ENCODE results near the gene SIGLEC12. TPM values are rescaled to one million over a fixed set of nuclear protein-coding genes. Genes with fewer than 3 reads are reported as not detected.

Gene SIGLEC12
- total and polyA plus RNA-seq, 7 donors = 0.05 to 0.20 (median 0.13) TPM; not detected in 2

- Histone ChIP-seq H3K27me3 (ENCODE audit: insufficient read depth in 3 of 3, low read length in 2 of 3) (peaks cover 0 to 7% (median 3%) of the 10 kb centered on the region in 3 donors), H3K9me3 (no peaks in the 10 kb centered on the region), H3K36me3 (ENCODE audit: insufficient read depth in 1 of 2, low read depth in 1 of 2) (no peaks in the 10 kb centered on the region), H3K4me3 (no peak overlapping the region), H3K27ac (no peak overlapping the region), H3K4me1 (no peaks in the 10 kb centered on the region)
- no peak for DNase-seq
- no peak for ATAC-seq
- intact Hi-C loops (cut with DNase I) = loop anchor here in 1 of 2 donors (10.0 kb wide), 1 partner anchor 175 kb away; no protein-coding TSS in a partner anchor
- no peak for TF ChIP-seq CTCF (IDR thresholded peaks at IDR 0.05)
- 79 to 81% (median 80%) methylated on average over 12 of the region's 12 CpGs for WGBS, 3 donors
Measured at GRCh38 chr19:51479531-51480331, 21.9 kb downstream of the SIGLEC12 start.

- no peaks in the 10 kb centered on the region for H3K4me1 ChIP-seq
- H3K36me3 ChIP-seq (ENCODE audit: insufficient read depth in 1 of 2, low read depth in 1 of 2) = no peaks in the 10 kb centered on the region
- TF ChIP-seq CTCF (IDR thresholded peaks at IDR 0.05) = no peak
- intact Hi-C loops (cut with DNase I) = loop anchor here in 1 of 2 donors (10.0 kb wide), 1 partner anchor 176 kb away; no protein-coding TSS in a partner anchor
- no peaks in the 10 kb centered on the region for H3K9me3 ChIP-seq
- H3K4me3 ChIP-seq = no peak within 1 kb of the TSS
- WGBS, 3 donors = 58 to 60% (median 60%) methylated on average over 16 to 17 of the region's 17 CpGs
- DNase-seq (no peak), ATAC-seq (no peak)
- peaks cover 0 to 6% (median 0%) of the 10 kb centered on the region in 3 donors for H3K27me3 ChIP-seq (ENCODE audit: insufficient read depth in 3 of 3, low read length in 2 of 3)
- H3K27ac ChIP-seq = no peak within 1 kb of the TSS
Measured at GRCh38 chr19:51478381-51479234, 23.0 kb downstream of the SIGLEC12 start, which contains the start of gene CEACAM18. Gene CEACAM18 (plus strand): TSS chr19:51478539.

- no peak for TF ChIP-seq CTCF (IDR thresholded peaks at IDR 0.05)
- H3K4me1 ChIP-seq = no peaks in the 10 kb centered on the region
- no peak for DNase-seq
- peaks cover 0 to 3% (median 0%) of the 10 kb centered on the region in 3 donors for H3K27me3 ChIP-seq (ENCODE audit: insufficient read depth in 3 of 3, low read length in 2 of 3)
- ATAC-seq = no peak
- H3K4me3 ChIP-seq = no peak overlapping the region
- H3K9me3 ChIP-seq = no peaks in the 10 kb centered on the region
- no peaks in the 10 kb centered on the region for H3K36me3 ChIP-seq (ENCODE audit: insufficient read depth in 1 of 2, low read depth in 1 of 2)
- 54 to 65% (median 57%) methylated on average over 5 of the region's 5 CpGs for WGBS, 3 donors
- H3K27ac ChIP-seq = no peak overlapping the region
- intact Hi-C loops (cut with DNase I) = loop anchor here in 1 of 2 donors (10.0 kb wide), 1 partner anchor 177 kb away; no protein-coding TSS in a partner anchor
Measured at GRCh38 chr19:51477344-51477743, 24.3 kb downstream of the SIGLEC12 start.

GRCh38 chr19:51476164-51476563 is 25.4 kb downstream of the SIGLEC12 start:
- H3K36me3 ChIP-seq (ENCODE audit: insufficient read depth in 1 of 2, low read depth in 1 of 2) = no peaks in the 10 kb centered on the region
- intact Hi-C loops (cut with DNase I) = loop anchor here in 1 of 2 donors (10.0 kb wide), 1 partner anchor 179 kb away; no protein-coding TSS in a partner anchor
- DNase-seq (no peak), ATAC-seq (no peak)
- no peak for TF ChIP-seq CTCF (IDR thresholded peaks at IDR 0.05)
- H3K4me1 ChIP-seq = no peaks in the 10 kb centered on the region
- no peak overlapping the region for H3K4me3 ChIP-seq
- no peaks in the 10 kb centered on the region for H3K9me3 ChIP-seq
- H3K27ac ChIP-seq = no peak overlapping the region
- H3K27me3 ChIP-seq (ENCODE audit: insufficient read depth in 3 of 3, low read length in 2 of 3) = peaks cover 0 to 3% (median 0%) of the 10 kb centered on the region in 3 donors
- 72 to 92% (median 88%) methylated on average over 3 of the region's 3 CpGs for WGBS, 3 donors
